Panc1 (cell line): ENCODE measurements around the gene CACNG6. TPM values are rescaled to one million over a fixed set of nuclear protein-coding genes. Genes with fewer than 3 reads are reported as not detected.
A peak's percentile ranks its signal among the peaks of the same experiment; 100 is the strongest.

Experiments used
- ATAC-seq: fragments of 200-7000 bp; cut with Tn5 transposase; 2 replicates; pipeline ENCODE4 v1.9.1; 2020; ENCODE audit warnings: mild to moderate bottlenecking, moderate library complexity
- BruUV-seq: library from RNA; stranded (reverse); fragments of 400-500 nt; replicated peaks from 2 replicates; lab custom pipeline; 2021; lab: Mats Ljungman, UMichigan
- CTCF ChIA-PET: fragments of 300-600 bp; sonication (Branson Sonifier 250); formaldehyde crosslinking; loops from one replicate; lab custom pipeline; 2022; ENCODE audit warnings: antibody characterized with exemption; lab: Charles Lee
- POLR2A ChIA-PET: fragments of 300-600 bp; sonication (Branson Sonifier 250); formaldehyde crosslinking; loops from one replicate; lab custom pipeline; 2022; ENCODE audit warnings: antibody characterized with exemption; lab: Charles Lee
- DNase-seq: peaks from one replicate; pipeline ENCODE4 v3.0.0-alpha.2; 2010; ENCODE audit warnings: low read depth, low spot score
- H3K27ac ChIP-seq: 2 replicates; pipeline ENCODE4 v1.5.1; 2011; ENCODE audit warnings: mild to moderate bottlenecking, low read length, inconsistent platforms
- H3K27me3 ChIP-seq: fragments of 200-500 bp; sonication (Bioruptor generic); 2 replicates; pipeline ENCODE4 v1.6.0; 2014; ENCODE audit warnings: low read length, inconsistent platforms; ENCODE audit not compliant: control insufficient read depth, insufficient read depth
- H3K36me3 ChIP-seq: fragments of 200-500 bp; sonication (Bioruptor generic); 2 replicates; pipeline ENCODE4 v1.5.1; 2014; ENCODE audit warnings: inconsistent platforms, mild to moderate bottlenecking, low read length, moderate library complexity; ENCODE audit not compliant: control insufficient read depth, insufficient read depth
- H3K4me1 ChIP-seq: 2 replicates; pipeline ENCODE4 v1.5.1; 2011; ENCODE audit warnings: inconsistent platforms, mild to moderate bottlenecking, low read length, moderate library complexity; ENCODE audit not compliant: control insufficient read depth, insufficient read depth
- H3K4me3 ChIP-seq, 2 experiments: 2 replicates each; pipeline ENCODE4 v1.5.1; 2011 to 2012; ENCODE audit warnings: low read depth in 2 of 2, low read length in 2 of 2, mild to moderate bottlenecking in 2 of 2, inconsistent platforms in 1 of 2, moderate library complexity in 1 of 2
- H3K9me3 ChIP-seq: fragments of 200-500 bp; sonication (Bioruptor generic); 2 replicates; pipeline ENCODE4 v1.5.1; 2014; ENCODE audit warnings: low read depth, mild to moderate bottlenecking, inconsistent platforms, low read length, moderate library complexity; ENCODE audit not compliant: control insufficient read depth, insufficient read depth
- CTCF ChIP-seq: fragments of 450-650 bp; IDR thresholded peaks from 2 replicates; pipeline ENCODE4 v1.5.1; 2017; ENCODE audit warnings: mild to moderate bottlenecking
- POLR2AphosphoS5 ChIP-seq: IDR thresholded peaks from 2 replicates; pipeline ENCODE4 v1.6.1; 2012; ENCODE audit warnings: mild to moderate bottlenecking, low read depth, low read length, moderate library complexity
- REST ChIP-seq, 2 experiments: IDR thresholded peaks; 2 replicates each; pipeline ENCODE4 v1.6.1; 2011 to 2012; ENCODE audit warnings: low read depth in 2 of 2, control low read depth in 1 of 2, low read length in 1 of 2, mild to moderate bottlenecking in 1 of 2, moderate library complexity in 1 of 2; ENCODE audit not compliant: insufficient read depth in 1 of 2
- SIN3A ChIP-seq: IDR thresholded peaks from 2 replicates; pipeline ENCODE4 v1.6.1; 2012; ENCODE audit warnings: low read depth, mild to moderate bottlenecking, low read length, moderate library complexity, borderline replicate concordance; ENCODE audit not compliant: insufficient read depth
- TCF7L2 ChIP-seq: IDR thresholded peaks from 2 replicates; pipeline ENCODE4 v1.6.1; 2011; ENCODE audit warnings: mild to moderate bottlenecking, low read depth, low read length, inconsistent platforms
- in situ Hi-C: cut with HindIII; loops from 2 replicates; pipeline ENCODE4 v1.10.0; 2016; ENCODE audit warnings: low sequenced_read_pairs, low pct_unique_long_range_greater_than_20kb
- intact Hi-C: fragments of 100-400 bp; cut with micrococcal nuclease; formaldehyde crosslinking; loops from one replicate; pipeline ENCODE4 v1.10.0; 2022; ENCODE audit not compliant: unreplicated experiment
- total RNA-seq: library from RNA; stranded (reverse); gene quantifications from one replicate; pipeline ENCODE4 v1.2.1, GENCODE V29; 2021; ENCODE audit not compliant: unreplicated experiment

The CACNG6 gene
- total RNA-seq, 1 experiment from 2014 or later: 14.6 TPM

GRCh38 chr19:53989600-53990533, 1.6 kb upstream of the CACNG6 start:
- intact Hi-C loops: loop anchor here (5.0 to 10.0 kb wide), 2 partner anchors 32 to 145 kb away; no protein-coding TSS in a partner anchor
- ChIA-PET POLR2A (interaction anchor here (0.6 to 1.8 kb wide), 5 partner anchors 13 to 128 kb away, joined by 3 to 15 read pairs (median 8); partner anchors contain the start of gene MYADM), CTCF (interaction anchor here (0.5 kb wide), 1 partner anchor 36 kb away, joined by 3 read pairs; no protein-coding TSS in a partner anchor)
- no peaks in the 10 kb centered on the region for H3K36me3 ChIP-seq
- H3K4me3 ChIP-seq: peak overlapping the region in 1 of 2 experiments; percentile 7; a peak in 1 of 4 replicates
- in situ Hi-C loops: no loop called here
- peak overlapping the region; percentile 94 for H3K27ac ChIP-seq
- DNase-seq (peak; percentile 87), ATAC-seq (peak; percentile 71)
- BruUV-seq: no TSS peak
- no peaks in the 10 kb centered on the region for H3K27me3 ChIP-seq
- no peaks in the 10 kb centered on the region for H3K9me3 ChIP-seq
- H3K4me1 ChIP-seq: peaks cover 62% of the 10 kb centered on the region
- TF ChIP-seq SIN3A (peak; percentile 33; the same call in 1 of the 2 replicates), CTCF (no peak), TCF7L2 (peak; percentile 81), REST (IDR thresholded peaks at IDR 0.05; ENCODE audit: insufficient read depth in 1 of 2, low read depth in 2 of 2, low read length in 1 of 2) (peak in 1 of 2 experiments; percentile 64; a peak in 1 of 4 replicates), POLR2AphosphoS5 (peak; percentile 93)

GRCh38 chr19:53992211-53992610, 774 bp downstream of the CACNG6 start:
- Histone ChIP-seq H3K4me1 (peaks cover 59% of the 10 kb centered on the region), H3K27me3 (no peaks in the 10 kb centered on the region), H3K9me3 (no peaks in the 10 kb centered on the region), H3K27ac (peak overlapping the region; percentile 94), H3K36me3 (no peaks in the 10 kb centered on the region), H3K4me3 (peak overlapping the region in 1 of 2 experiments; percentile 47; a peak in 2 of 4 replicates)
- ChIA-PET CTCF (no interaction called here), POLR2A (no interaction called here)
- no peak for ATAC-seq
- no peak for TF ChIP-seq POLR2AphosphoS5
- TF ChIP-seq TCF7L2: no peak
- TF ChIP-seq SIN3A: no peak
- TF ChIP-seq REST (IDR thresholded peaks at IDR 0.05; ENCODE audit: insufficient read depth in 1 of 2, low read depth in 2 of 2, low read length in 1 of 2): no peak
- TF ChIP-seq CTCF: no peak
- intact Hi-C loops (no loop called here), in situ Hi-C loops (no loop called here)
- no peak for DNase-seq
- no TSS peak for BruUV-seq
